Bladder microvascular endothelial cell (primary cell): ENCODE measurements around the gene CRYAB. TPM values are rescaled to one million over a fixed set of nuclear protein-coding genes. Genes with fewer than 3 reads are reported as not detected.

Experiments
- total RNA-seq: library from RNA; depleted of rRNA; stranded (reverse); fragments of >200 nt; gene quantifications from 2 replicates; pipeline ENCODE4 v1.2.3, GENCODE V29; 2014

The CRYAB gene
- total RNA-seq, result 0.81 and 1.0 TPM in 2 replicates

GRCh38 chr11:111911563-111912401 lies at the start of gene CRYAB:
Gene CRYAB (minus strand): TSS chr11:111911770. CDS start chr11:111911724, 46 bp downstream.

GRCh38 chr11:111918390-111919256 lies 7.1 kb upstream of the CRYAB start, which contains the start of gene C11orf52:
Gene C11orf52 (plus strand): TSS chr11:111918913. CDS start chr11:111918973, 60 bp downstream.

GRCh38 chr11:111912535-111912934 lies 965 bp upstream of the CRYAB start, which contains the start of gene HSPB2:
Gene HSPB2 (plus strand): TSS chr11:111912734. CDS start chr11:111912830, 96 bp downstream.

GRCh38 chr11:111878849-111879636 lies 32.5 kb downstream of the CRYAB start, which contains the start of the genes CFAP68 and FDXACB1:
Gene CFAP68 (plus strand): TSS chr11:111879541. CDS start chr11:111879561, 20 bp downstream.
Gene FDXACB1 (minus strand): TSS chr11:111879165. CDS start chr11:111879132, 33 bp downstream.

GRCh38 chr11:111870886-111871692 lies 40.5 kb downstream of the CRYAB start, which contains the start of gene ALG9:
Gene ALG9 (minus strand): TSS chr11:111871581. CDS start chr11:111871482, 99 bp downstream.

Other genes starting within 250 kb of the CRYAB start
- 29.1 and 89.4 TPM in 2 replicates for gene PPP2R1B, start 145.4 kb downstream of the CRYAB start, total RNA-seq
- 14.2 and 24.9 TPM in 2 replicates for gene ALG9, start 40.2 kb downstream of the CRYAB start, total RNA-seq
- 1.3 and 1.6 TPM in 2 replicates for gene FDXACB1, start 32.6 kb downstream of the CRYAB start, total RNA-seq
- 4.4 and 5.0 TPM in 2 replicates for gene CFAP68, start 32.2 kb downstream of the CRYAB start, total RNA-seq
- gene HSPB2, start 964 bp upstream of the CRYAB start, total RNA-seq, result not detected in 2 replicates
- gene C11orf52, start 7.1 kb upstream of the CRYAB start, total RNA-seq, result 0.16 and 0.25 TPM in 2 replicates
- 7.7 and 18.3 TPM in 2 replicates for gene DIXDC1, start 25.6 kb upstream of the CRYAB start, total RNA-seq
- gene DLAT, start 113.6 kb upstream of the CRYAB start, total RNA-seq, result 21.9 and 30.6 TPM in 2 replicates
- 0.63 and 0.97 TPM in 2 replicates for gene PIH1D2, start 162.2 kb upstream of the CRYAB start, total RNA-seq
- gene NKAPD1, start 162.5 kb upstream of the CRYAB start, total RNA-seq, result 9.6 and 14.7 TPM in 2 replicates
- gene TIMM8B, start 175.0 kb upstream of the CRYAB start, total RNA-seq, result 75.5 and 81.9 TPM in 2 replicates
- gene SDHD, start 175.1 kb upstream of the CRYAB start, total RNA-seq, result 137 and 142 TPM in 2 replicates